Right kidney (tissue), 1 donor: ENCODE results near the gene SMARCAD1.
A peak's percentile ranks its signal among the peaks of the same experiment; 100 is the strongest.
"Not testable (repeated sequence)": the region's sequence is repeated elsewhere in the genome, so short reads cannot be mapped to it uniquely, and the experiment has no call there.

Experiments
- DNase-seq: peaks from one replicate; pipeline ENCODE4 v3.0.0-alpha.2; 2016

SMARCAD1 gene

GRCh38 chr4:94290245-94290644 is 82.6 kb downstream of the SMARCAD1 start:
- no peak for DNase-seq

- DNase-seq, result not testable (repeated sequence)
Observed at GRCh38 chr4:94293981-94294380, 86.3 kb downstream of the SMARCAD1 start.

- DNase-seq, result not testable (repeated sequence)
Observed at GRCh38 chr4:94295473-94295872, 87.8 kb downstream of the SMARCAD1 start.

- DNase-seq, result no peak
Observed at GRCh38 chr4:94298725-94299252, 91.1 kb downstream of the SMARCAD1 start.

GRCh38 chr4:94302191-94302590 is 94.5 kb downstream of the SMARCAD1 start:
- no peak for DNase-seq

- DNase-seq, result no peak
Observed at GRCh38 chr4:94304365-94304971, 96.8 kb downstream of the SMARCAD1 start.

- no peak for DNase-seq
Observed at GRCh38 chr4:94305466-94306225, 98.0 kb downstream of the SMARCAD1 start.

GRCh38 chr4:94306713-94307112 is 99.0 kb downstream of the SMARCAD1 start:
- DNase-seq, result no peak

GRCh38 chr4:94307231-94307871 is 99.7 kb downstream of the SMARCAD1 start:
- DNase-seq, result no peak

GRCh38 chr4:94319927-94320326 is 112.3 kb downstream of the SMARCAD1 start:
- DNase-seq, result not testable (repeated sequence)

GRCh38 chr4:94325835-94326234 is 118.2 kb downstream of the SMARCAD1 start:
- no peak for DNase-seq

- DNase-seq, result no peak
Observed at GRCh38 chr4:94329933-94330332, 122.3 kb downstream of the SMARCAD1 start.

- peak; percentile 15 for DNase-seq
Observed at GRCh38 chr4:94332983-94333590, 125.4 kb downstream of the SMARCAD1 start.

- DNase-seq, result no peak
Observed at GRCh38 chr4:94333866-94334265, 126.2 kb downstream of the SMARCAD1 start.

- no peak for DNase-seq
Observed at GRCh38 chr4:94334476-94334875, 126.8 kb downstream of the SMARCAD1 start.

- no peak for DNase-seq
Observed at GRCh38 chr4:94334962-94335361, 127.3 kb downstream of the SMARCAD1 start.

GRCh38 chr4:94336303-94336702 is 128.6 kb downstream of the SMARCAD1 start:
- no peak for DNase-seq

GRCh38 chr4:94336791-94337190 is 129.1 kb downstream of the SMARCAD1 start:
- not testable (repeated sequence) for DNase-seq

GRCh38 chr4:94338681-94339351 is 131.2 kb downstream of the SMARCAD1 start:
- no peak for DNase-seq

- DNase-seq, result no peak
Observed at GRCh38 chr4:94339779-94340178, 132.1 kb downstream of the SMARCAD1 start.
